PFSK-1 (cell line): ENCODE data around the gene CAMSAP2.

Experiments used
- FOXP2 ChIP-seq: optimal IDR thresholded peaks from 2 replicates; pipeline ENCODE3; 2011; ENCODE audit warnings: borderline replicate concordance, control low read depth, inconsistent platforms; ENCODE audit not compliant: insufficient read depth; ENCODE audit errors: extremely low read length, extremely low read depth
- POLR2AphosphoS5 ChIP-seq: IDR thresholded peaks from 2 replicates; pipeline ENCODE4 v1.6.1; 2012; ENCODE audit warnings: low read depth, mild to moderate bottlenecking, control low read depth, low read length, moderate library complexity
- SIN3A ChIP-seq: IDR thresholded peaks from 2 replicates; pipeline ENCODE4 v1.6.1; 2012; ENCODE audit warnings: mild to moderate bottlenecking, low read length, moderate library complexity, borderline replicate concordance; ENCODE audit not compliant: insufficient read depth
- TAF1 ChIP-seq: IDR thresholded peaks from 2 replicates; pipeline ENCODE4 v1.6.1; 2012; ENCODE audit warnings: low read length, control low read depth, borderline replicate concordance; ENCODE audit not compliant: insufficient read depth
- TF ChIP-seq, protein P1 (sequence below), 2 experiments: IDR thresholded peaks; 2 replicates each; pipeline versions ENCODE4 v1.6.1 to v1.8.0; 2011 to 2012; ENCODE audit warnings: low read depth in 2 of 2, low read length in 2 of 2, control low read depth in 1 of 2, inconsistent platforms in 1 of 2, mild to moderate bottlenecking in 1 of 2, moderate library complexity in 1 of 2; ENCODE audit not compliant: insufficient read depth in 1 of 2

Gene CAMSAP2

DNA sequence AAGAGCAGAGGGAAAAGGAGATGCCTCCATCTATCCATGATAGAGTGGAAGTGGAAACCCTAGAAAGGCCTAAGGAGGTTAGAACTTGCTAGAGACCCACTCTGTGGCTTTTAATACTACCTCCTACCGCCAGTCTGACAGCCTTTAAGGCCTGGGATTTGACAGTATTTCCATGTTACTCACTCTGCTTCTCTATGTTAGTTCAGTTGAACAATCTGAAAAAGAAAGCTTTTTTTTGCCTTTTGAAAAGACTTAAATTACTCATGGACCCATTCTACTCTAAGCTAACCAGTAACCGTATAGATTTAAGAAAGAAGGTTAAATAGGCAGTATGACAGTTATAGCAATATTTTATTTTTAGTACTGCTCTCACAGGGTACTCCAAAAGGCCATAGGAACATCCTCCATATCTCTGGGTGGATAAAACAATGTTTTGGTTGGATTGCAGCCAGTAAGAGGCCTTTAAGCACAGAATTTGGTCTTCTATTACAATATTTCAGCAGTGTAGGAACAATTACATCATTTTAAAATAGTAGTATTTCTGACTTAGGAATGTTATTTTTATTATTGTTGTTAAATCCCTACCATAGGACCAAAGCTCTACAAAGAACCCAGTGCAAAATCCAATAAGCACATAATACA, 118.1 kb downstream of the CAMSAP2 start:
- TF ChIP-seq SIN3A = no peak

DNA sequence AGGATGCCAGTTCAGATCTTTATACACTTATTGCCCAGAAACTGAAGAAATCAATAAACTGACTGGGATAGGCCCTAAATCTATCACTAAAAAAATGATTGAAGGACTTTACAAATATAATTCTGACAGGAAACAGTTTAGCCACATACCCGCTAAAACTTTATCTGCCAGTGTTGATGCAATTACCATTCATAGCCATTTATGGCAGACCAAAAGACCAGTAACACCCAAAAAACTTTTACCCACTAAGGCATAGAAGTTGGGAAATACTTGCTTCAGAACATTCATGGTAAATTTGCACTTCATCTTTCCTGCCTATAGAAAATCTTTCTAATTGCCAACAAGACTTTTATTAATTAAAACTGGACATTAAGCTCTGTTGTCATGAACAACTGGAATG, 119.1 kb downstream of the CAMSAP2 start:
- TF ChIP-seq SIN3A (no peak), FOXP2 (no peak), POLR2AphosphoS5 (no peak), TAF1 (no peak)
- TF ChIP-seq, protein P1, sequence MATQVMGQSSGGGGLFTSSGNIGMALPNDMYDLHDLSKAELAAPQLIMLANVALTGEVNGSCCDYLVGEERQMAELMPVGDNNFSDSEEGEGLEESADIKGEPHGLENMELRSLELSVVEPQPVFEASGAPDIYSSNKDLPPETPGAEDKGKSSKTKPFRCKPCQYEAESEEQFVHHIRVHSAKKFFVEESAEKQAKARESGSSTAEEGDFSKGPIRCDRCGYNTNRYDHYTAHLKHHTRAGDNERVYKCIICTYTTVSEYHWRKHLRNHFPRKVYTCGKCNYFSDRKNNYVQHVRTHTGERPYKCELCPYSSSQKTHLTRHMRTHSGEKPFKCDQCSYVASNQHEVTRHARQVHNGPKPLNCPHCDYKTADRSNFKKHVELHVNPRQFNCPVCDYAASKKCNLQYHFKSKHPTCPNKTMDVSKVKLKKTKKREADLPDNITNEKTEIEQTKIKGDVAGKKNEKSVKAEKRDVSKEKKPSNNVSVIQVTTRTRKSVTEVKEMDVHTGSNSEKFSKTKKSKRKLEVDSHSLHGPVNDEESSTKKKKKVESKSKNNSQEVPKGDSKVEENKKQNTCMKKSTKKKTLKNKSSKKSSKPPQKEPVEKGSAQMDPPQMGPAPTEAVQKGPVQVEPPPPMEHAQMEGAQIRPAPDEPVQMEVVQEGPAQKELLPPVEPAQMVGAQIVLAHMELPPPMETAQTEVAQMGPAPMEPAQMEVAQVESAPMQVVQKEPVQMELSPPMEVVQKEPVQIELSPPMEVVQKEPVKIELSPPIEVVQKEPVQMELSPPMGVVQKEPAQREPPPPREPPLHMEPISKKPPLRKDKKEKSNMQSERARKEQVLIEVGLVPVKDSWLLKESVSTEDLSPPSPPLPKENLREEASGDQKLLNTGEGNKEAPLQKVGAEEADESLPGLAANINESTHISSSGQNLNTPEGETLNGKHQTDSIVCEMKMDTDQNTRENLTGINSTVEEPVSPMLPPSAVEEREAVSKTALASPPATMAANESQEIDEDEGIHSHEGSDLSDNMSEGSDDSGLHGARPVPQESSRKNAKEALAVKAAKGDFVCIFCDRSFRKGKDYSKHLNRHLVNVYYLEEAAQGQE (IDR thresholded peaks at IDR 0.05; ENCODE audit: insufficient read depth in 1 of 2, low read depth in 2 of 2, low read length in 2 of 2) = no peak

DNA sequence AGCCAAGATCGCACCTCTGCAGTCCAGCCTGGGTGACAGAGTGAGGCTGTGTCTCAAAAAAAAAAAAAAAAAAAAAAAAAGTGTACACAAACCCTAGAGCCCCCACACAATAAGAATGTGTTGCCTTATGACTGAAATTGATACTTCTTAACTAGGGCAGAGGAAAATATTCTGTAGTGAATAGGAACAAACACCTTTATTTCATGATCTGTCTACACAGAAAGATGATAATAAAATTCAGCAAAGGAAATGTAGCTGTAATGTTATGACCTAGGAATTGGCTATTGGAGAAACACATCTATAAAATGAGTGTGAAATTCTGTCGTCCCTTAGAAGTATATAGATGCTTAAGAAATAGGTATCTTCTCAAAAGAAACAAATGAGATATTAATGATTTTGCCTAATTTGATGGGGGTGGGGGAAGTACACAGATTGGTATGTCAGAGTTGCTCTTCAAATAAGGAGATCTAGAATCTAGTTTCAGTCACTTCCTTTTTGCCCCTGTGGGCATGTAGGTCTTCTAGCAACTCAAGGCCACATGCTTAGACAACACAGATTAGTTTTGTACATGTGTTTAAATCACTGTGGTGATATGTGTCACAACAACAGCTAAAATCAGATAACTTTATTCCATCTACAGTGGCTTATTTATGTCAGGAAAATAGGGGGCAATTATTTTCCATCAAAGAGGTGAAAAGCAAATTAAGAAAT, 123.4 kb downstream of the CAMSAP2 start:
- TF ChIP-seq POLR2AphosphoS5 (no peak), SIN3A (no peak), FOXP2 (no peak), TAF1 (no peak)
- TF ChIP-seq, protein P1 (IDR thresholded peaks at IDR 0.05; ENCODE audit: insufficient read depth in 1 of 2, low read depth in 2 of 2, low read length in 2 of 2) = no peak

DNA sequence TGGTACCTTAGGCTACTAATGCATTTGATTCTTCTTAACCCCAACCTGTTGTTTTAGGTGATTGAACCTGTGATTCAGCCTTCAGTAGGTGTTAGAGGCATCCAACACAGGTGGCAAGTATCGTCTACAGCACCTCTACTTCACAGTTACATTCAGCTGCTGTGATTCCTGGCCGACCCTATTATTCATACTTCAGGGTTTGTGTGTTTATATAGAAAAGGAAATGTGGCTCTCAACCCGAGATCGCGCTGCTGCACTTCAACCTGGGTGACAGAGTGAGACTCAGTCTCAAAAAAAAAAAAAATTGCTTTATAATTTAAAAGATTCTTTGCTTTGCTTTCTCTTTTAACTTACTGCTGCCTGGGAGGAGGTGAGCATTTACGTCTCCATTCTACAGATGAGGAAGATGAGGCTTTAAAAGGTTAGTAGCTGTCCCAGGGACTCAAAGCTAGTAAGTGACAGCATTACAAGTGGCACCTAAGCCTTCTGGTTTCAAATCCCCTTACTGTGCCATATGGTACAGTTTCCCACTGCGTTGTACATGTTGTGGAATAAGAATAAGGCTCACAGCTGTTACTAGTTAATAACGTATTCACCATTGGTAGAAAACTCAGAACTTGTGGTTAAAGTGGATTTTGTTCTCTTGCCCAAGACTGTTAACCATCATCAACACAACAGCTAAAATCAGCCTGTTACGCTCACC, 124.2 kb downstream of the CAMSAP2 start:
- TF ChIP-seq SIN3A (no peak), FOXP2 (no peak)

DNA sequence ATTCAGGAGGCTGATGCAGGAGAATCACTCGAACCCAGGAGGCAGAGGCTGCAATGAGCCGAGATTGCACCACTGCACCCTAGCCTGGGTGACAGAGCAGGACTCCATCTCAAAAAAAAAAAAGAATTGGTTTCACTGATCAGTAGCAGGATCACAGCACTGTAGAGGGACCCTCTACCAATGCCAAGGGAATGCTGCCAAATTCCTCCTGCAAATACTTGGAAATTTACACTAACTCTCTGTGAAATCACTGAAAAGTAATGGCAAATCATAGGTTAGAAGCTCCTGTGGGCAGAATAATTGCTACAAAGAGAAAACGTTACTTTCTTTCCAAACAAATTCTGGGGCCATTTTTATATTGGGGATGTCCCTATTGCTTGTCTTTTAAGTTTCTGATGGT, 127.4 kb downstream of the CAMSAP2 start:
- TF ChIP-seq TAF1 = no peak
- TF ChIP-seq SIN3A = no peak
- TF ChIP-seq FOXP2 = no peak
- no peak for TF ChIP-seq POLR2AphosphoS5
- TF ChIP-seq, protein P1 (IDR thresholded peaks at IDR 0.05; ENCODE audit: insufficient read depth in 1 of 2, low read depth in 2 of 2, low read length in 2 of 2) = no peak

DNA sequence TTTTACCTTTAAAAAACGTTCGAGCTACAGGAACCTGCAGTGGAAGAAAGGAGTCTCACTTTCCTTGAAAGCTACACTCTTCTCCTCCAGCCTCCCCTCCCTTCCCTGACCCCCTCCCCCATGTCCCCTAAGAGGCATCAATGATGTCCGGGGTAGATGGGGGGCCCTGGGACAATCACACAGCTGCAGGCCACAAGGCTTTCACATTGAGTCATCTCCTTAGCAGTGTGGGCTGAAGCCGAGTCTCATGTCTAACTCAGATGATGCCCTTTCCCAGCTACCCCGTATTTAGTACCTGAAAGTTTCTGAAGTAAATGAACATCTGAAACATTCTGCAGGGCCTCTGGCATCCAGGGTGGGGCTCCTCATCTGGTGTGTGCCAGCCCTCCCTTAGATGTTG, 127.8 kb downstream of the CAMSAP2 start:
- TF ChIP-seq, protein P1 (IDR thresholded peaks at IDR 0.05; ENCODE audit: insufficient read depth in 1 of 2, low read depth in 2 of 2, low read length in 2 of 2) = no peak
- TF ChIP-seq SIN3A (no peak), TAF1 (no peak), FOXP2 (no peak), POLR2AphosphoS5 (no peak)
